Activated T-helper 1 cell treated with anti-CD3 and anti-CD28 coated beads, Interleukin-2, amount 50 U/mL, for 16 hours (primary cell): ENCODE data around the gene MOSPD2.

ENCODE experiments used
- DNase-seq, 2 donors: peaks; one replicate each; pipeline ENCODE4 v3.0.0-alpha.2; 2020; ENCODE audit warnings: low read depth in 1 of 2, low spot score in 1 of 2

Gene MOSPD2

GRCh38 chrX:14913241-14913640 is 40.0 kb downstream of the MOSPD2 start:
- DNase-seq: no peak

- DNase-seq: no peak
These were observed 42.4 kb downstream of the MOSPD2 start for GRCh38 chrX:14915596-14915995.

- DNase-seq: no peak
These were observed 42.9 kb downstream of the MOSPD2 start for GRCh38 chrX:14916017-14916674.

GRCh38 chrX:14919407-14919806 is 46.2 kb downstream of the MOSPD2 start:
- no peak for DNase-seq

GRCh38 chrX:14920196-14920595 is 47.0 kb downstream of the MOSPD2 start:
- no peak for DNase-seq

GRCh38 chrX:14922437-14922836 is 49.2 kb downstream of the MOSPD2 start:
- DNase-seq: no peak

- no peak for DNase-seq
These were observed 50.5 kb downstream of the MOSPD2 start for GRCh38 chrX:14923761-14924160.

- DNase-seq: no peak
These were observed 53.2 kb downstream of the MOSPD2 start for GRCh38 chrX:14926471-14926870.

- no peak for DNase-seq
These were observed 54.2 kb downstream of the MOSPD2 start for GRCh38 chrX:14927401-14927800.

- DNase-seq: no peak
These were observed 57.4 kb downstream of the MOSPD2 start for GRCh38 chrX:14930663-14931062.

- DNase-seq: no peak
These were observed 58.9 kb downstream of the MOSPD2 start for GRCh38 chrX:14932136-14932535.

- DNase-seq: no peak
These were observed 61.2 kb downstream of the MOSPD2 start for GRCh38 chrX:14934423-14934822.

GRCh38 chrX:14936561-14936960 is 63.3 kb downstream of the MOSPD2 start:
- no peak for DNase-seq

GRCh38 chrX:14939644-14940043 is 66.4 kb downstream of the MOSPD2 start:
- DNase-seq: no peak

GRCh38 chrX:14941301-14941700 is 68.1 kb downstream of the MOSPD2 start:
- no peak for DNase-seq

- DNase-seq: no peak
These were observed 69.1 kb downstream of the MOSPD2 start for GRCh38 chrX:14942341-14942740.

GRCh38 chrX:14943962-14944361 is 70.7 kb downstream of the MOSPD2 start:
- DNase-seq: no peak

- DNase-seq: no peak
These were observed 73.5 kb downstream of the MOSPD2 start for GRCh38 chrX:14946606-14947155.

- DNase-seq: no peak
These were observed 75.5 kb downstream of the MOSPD2 start for GRCh38 chrX:14948691-14949090.

GRCh38 chrX:14956813-14957582 is 83.8 kb downstream of the MOSPD2 start:
- no peak for DNase-seq

- no peak for DNase-seq
These were observed 90.4 kb downstream of the MOSPD2 start for GRCh38 chrX:14963447-14964236.

GRCh38 chrX:14964500-14964899 is 91.3 kb downstream of the MOSPD2 start:
- no peak for DNase-seq
